RWPE1 (cell line): ENCODE measurements around the gene COL5A1.

Experiments
- CTCF ChIA-PET: fragments of 350-600 bp; sonication (Branson Sonifier 250); formaldehyde crosslinking; extraction: SDS; loops from one replicate; lab custom pipeline; 2021; lab: Yijun Ruan, JAX
- POLR2A ChIA-PET: fragments of 400-600 bp; formaldehyde crosslinking; extraction: SDS; loops from one replicate; lab custom pipeline; 2020; ENCODE audit warnings: antibody characterized with exemption; ENCODE audit not compliant: low non-redundant PET; lab: Yijun Ruan, JAX
- DNase-seq: peaks from one replicate; pipeline ENCODE4 v3.0.0; 2012; ENCODE audit warnings: low spot score
- H3K27ac ChIP-seq: fragments of 450-650 bp; 2 replicates; pipeline ENCODE4 v1.5.1; 2017
- TF ChIP-seq, protein P1 (sequence below): fragments of 450-650 bp; conservative IDR thresholded peaks from 2 replicates; pipeline ENCODE4 v1.5.1; 2017; ENCODE audit warnings: low read depth, mild to moderate bottlenecking

The COL5A1 gene

DNA sequence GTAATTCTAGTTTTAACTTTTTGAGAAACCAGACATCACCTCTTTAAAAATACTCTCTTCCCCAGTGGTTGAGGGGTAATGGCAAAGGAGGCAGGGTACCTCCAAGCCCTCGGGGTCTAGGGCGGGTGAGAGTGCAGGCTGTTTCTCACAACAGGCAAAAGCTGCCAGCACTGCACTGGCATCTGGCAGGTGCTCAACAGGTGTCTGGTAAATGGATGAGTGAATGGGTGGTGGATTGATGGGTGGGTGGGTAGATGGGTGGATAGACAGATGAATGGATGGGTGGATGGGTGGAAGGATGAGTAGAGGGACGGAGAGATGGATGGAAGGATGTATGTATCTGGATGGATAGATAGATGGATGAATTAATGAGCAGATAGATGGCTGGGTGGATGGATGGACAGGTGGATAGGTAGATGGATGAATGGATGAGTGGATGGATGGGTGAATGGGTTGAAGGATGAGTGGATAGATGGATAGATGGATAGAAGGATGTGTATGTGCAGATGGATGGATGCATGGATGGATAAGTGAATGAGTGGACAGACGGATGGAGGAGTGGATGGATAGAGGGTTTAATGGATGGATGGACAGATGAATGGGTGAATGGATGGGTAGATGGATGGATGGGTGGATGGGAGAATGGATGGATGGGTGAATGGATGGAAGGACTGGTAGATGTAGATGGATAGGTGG, 84.6 kb downstream of the COL5A1 start:
- ChIA-PET CTCF (no interaction called here), POLR2A (no interaction called here)
- TF ChIP-seq, protein P1, sequence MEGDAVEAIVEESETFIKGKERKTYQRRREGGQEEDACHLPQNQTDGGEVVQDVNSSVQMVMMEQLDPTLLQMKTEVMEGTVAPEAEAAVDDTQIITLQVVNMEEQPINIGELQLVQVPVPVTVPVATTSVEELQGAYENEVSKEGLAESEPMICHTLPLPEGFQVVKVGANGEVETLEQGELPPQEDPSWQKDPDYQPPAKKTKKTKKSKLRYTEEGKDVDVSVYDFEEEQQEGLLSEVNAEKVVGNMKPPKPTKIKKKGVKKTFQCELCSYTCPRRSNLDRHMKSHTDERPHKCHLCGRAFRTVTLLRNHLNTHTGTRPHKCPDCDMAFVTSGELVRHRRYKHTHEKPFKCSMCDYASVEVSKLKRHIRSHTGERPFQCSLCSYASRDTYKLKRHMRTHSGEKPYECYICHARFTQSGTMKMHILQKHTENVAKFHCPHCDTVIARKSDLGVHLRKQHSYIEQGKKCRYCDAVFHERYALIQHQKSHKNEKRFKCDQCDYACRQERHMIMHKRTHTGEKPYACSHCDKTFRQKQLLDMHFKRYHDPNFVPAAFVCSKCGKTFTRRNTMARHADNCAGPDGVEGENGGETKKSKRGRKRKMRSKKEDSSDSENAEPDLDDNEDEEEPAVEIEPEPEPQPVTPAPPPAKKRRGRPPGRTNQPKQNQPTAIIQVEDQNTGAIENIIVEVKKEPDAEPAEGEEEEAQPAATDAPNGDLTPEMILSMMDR = no peak
- no peak overlapping the region for H3K27ac ChIP-seq
- no peak for DNase-seq

DNA sequence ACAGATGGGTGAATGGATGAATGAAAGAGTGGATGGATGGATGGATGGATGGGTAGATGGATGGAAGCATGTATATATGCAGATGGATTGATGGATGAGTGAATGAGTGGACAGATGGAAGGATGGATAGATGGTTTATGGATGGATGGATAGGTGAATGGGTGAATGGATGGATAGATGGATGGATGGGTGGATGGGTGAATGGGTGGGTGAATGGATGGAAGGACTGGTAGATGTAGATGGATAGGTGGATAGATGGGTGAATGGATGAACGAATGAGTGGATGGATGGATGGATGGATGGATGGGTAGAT, 85.1 kb downstream of the COL5A1 start:
- TF ChIP-seq, protein P1 = no peak
- ChIA-PET POLR2A (no interaction called here), CTCF (interaction anchor here (0.6 to 0.8 kb wide), 2 partner anchors 8 to 12 kb away, joined by 3 to 5 read pairs; no protein-coding TSS in a partner anchor)
- no peak for DNase-seq
- H3K27ac ChIP-seq = no peak overlapping the region

DNA sequence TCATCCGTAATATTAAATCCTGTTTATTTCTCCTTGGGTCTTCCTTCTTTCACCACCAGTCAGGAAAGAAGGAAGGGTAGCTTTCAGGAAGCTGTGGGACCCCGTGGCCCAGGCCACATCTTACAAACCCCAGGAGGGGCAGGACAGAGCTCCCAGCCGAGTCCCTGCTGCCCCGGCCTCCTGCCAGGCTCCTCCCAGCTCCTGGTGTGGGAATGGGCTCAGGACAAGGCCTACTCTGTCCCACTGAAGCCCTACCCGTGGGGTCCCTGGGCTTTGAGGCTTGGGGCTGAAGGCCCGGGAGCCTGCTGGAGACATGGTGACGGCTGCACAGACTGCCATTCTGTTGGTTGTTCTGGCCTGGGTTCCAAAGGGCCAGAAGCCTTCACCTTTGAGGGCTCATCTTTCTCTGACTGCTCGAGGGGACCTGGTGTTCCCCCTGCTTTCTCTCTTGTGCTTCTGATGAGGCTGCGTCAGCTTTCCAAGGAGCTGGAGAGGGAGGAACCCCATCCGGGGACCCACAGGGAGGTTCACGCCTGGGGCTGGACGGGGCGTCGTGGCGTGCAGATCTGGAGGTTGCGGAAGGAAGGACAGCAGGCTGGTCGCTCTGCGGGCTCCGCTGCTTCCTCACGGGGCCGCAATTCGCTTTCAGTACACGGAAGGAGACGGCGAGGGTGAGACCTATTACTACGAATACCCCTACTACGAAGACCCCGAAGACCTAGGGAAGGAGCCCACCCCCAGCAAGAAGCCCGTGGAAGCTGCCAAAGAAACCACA, 86.6 kb downstream of the COL5A1 start:
- DNase-seq = no peak
- ChIA-PET POLR2A (no interaction called here), CTCF (interaction anchor here (0.6 to 0.9 kb wide), 4 partner anchors 11 to 206 kb away, joined by 3 to 6 read pairs (median 4); no protein-coding TSS in a partner anchor)
- TF ChIP-seq, protein P1 = no peak
- H3K27ac ChIP-seq = peak overlapping the region; percentile 29

GRCh38 chr9:134728801-134729495, 87.3 kb downstream of the COL5A1 start:
- no peak for DNase-seq
- peak overlapping the region; percentile 29 for H3K27ac ChIP-seq
- ChIA-PET CTCF (interaction anchor here (0.6 to 0.9 kb wide), 3 partner anchors 10 to 207 kb away, joined by 3 to 6 read pairs (median 4); no protein-coding TSS in a partner anchor), POLR2A (no interaction called here)
- TF ChIP-seq, protein P1 = no peak

GRCh38 chr9:134730011-134730760, 88.6 kb downstream of the COL5A1 start:
- peak overlapping the region; percentile 28 for H3K27ac ChIP-seq
- ChIA-PET POLR2A (no interaction called here), CTCF (no interaction called here)
- no peak for DNase-seq
- TF ChIP-seq, protein P1 = no peak
